Central memory CD8-positive, alpha-beta T cell (primary cell): ENCODE data around the gene TNFAIP8.

Experiments used
- ATAC-seq: fragments of 150-1000 bp; cut with Tn5 transposase; replicated peaks from 2 replicates; pipeline ENCODE4 v1.10.0; 2022; ENCODE audit warnings: mild to moderate bottlenecking, moderate FRiP score, moderate number of reproducible peaks; ENCODE audit not compliant: poor library complexity, severe bottlenecking; ENCODE audit errors: extremely low read depth
- DNase-seq, 2 donors: peaks; one replicate each; pipeline ENCODE4 v3.0.0; 2021; ENCODE audit warnings: low spot score in 2 of 2
- H3K27ac Mint-ChIP-seq: one replicate; pipeline ENCODE4 v1.8.0; 2022; ENCODE audit warnings: low read depth, mild to moderate bottlenecking, moderate library complexity, mixed read lengths
- H3K27me3 Mint-ChIP-seq: one replicate; pipeline ENCODE4 v1.8.0; 2022; ENCODE audit warnings: mixed read lengths
- H3K36me3 Mint-ChIP-seq: one replicate; pipeline ENCODE4 v1.8.0; 2022; ENCODE audit warnings: mild to moderate bottlenecking, moderate library complexity, mixed read lengths; ENCODE audit not compliant: insufficient read depth
- H3K4me1 Mint-ChIP-seq: one replicate; pipeline ENCODE4 v1.8.0; 2022; ENCODE audit warnings: mixed read lengths
- H3K4me3 Mint-ChIP-seq: one replicate; pipeline ENCODE4 v1.8.0; 2022; ENCODE audit warnings: mild to moderate bottlenecking, moderate library complexity, mixed read lengths
- H3K9me3 Mint-ChIP-seq: one replicate; pipeline ENCODE4 v1.8.0; 2022; ENCODE audit warnings: mixed read lengths

Gene TNFAIP8

DNA sequence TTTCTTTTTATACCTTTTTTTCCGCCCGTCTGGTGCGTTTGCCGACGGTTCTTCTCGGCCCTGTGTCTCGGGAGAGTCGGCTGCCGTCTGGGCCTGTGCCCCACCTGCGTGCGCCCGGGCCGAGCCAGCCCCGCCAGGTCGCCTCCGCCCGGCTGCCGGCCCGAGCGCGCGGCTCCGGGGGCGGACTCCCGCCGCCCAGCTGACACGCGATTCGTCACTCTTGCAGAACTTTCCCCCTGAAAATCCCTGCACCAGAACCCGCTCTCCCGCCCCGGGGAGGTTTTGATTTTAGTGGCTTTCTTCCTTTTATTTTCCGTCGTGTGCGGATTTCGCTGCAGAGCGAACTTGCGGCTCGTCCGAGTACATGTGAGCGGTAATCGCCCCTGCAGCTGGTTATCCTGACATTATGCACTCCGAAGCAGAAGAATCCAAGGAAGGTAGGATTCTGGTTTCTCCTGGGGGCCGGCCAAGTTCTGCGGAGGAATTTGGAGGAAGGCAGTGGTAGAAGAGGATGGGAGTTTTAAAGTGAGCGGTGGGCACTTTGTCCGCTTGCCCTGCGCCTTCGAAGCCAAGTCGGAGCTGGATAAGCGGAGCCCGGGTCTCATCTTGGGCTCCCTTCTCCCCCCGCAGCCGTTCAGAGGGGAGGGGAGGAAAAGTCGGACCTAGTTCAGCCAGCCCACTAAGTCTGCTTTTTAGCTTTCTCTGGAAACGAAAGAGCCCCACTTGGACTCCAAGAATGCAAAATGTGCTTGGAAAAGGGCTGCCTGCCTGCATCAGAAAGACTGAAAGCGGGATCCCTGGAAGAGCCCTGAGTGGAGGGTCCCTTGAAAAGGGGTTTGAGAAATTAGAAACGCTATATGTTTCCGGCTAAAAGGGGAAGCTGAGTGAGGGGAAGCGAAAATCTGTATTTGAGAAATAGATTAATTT is at the start of gene TNFAIP8:
Gene TNFAIP8, plus strand, starts transcription at position 335 of the 927 bp plus-strand sequence. Its CDS starts 72 bp downstream, at position 407.
- Mint-ChIP-seq H3K36me3 (peaks cover 9% of the 10 kb centered on the region), H3K9me3 (no peaks in the 10 kb centered on the region), H3K27ac (peak within 1 kb of the TSS; percentile 89), H3K4me3 (peak within 1 kb of the TSS; percentile 96), H3K4me1 (peaks cover 90% of the 10 kb centered on the region), H3K27me3 (no peaks in the 10 kb centered on the region)
- ATAC-seq, result peak; percentile 20
- DNase-seq, result no peak

DNA sequence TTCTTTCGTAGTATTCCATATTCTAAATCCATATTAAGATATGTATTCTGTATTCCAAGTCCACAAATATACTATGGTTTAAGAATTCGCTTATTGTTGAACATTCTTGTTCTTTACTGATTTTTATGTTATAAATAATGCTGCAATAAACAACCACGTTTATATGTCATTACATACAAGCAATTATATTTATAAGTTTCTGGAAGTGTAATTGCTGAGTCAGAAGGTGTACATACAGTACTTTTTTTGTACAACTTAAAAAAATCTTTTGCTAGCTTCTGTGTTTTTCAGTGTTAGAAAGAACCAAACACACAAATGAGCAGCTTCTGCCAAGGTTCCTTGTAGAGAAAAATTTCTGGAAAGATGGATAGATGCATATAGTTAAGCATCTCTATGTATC is 48.6 kb upstream of the TNFAIP8 start:
- H3K27ac Mint-ChIP-seq, result no peak overlapping the region
- no peak for ATAC-seq

DNA sequence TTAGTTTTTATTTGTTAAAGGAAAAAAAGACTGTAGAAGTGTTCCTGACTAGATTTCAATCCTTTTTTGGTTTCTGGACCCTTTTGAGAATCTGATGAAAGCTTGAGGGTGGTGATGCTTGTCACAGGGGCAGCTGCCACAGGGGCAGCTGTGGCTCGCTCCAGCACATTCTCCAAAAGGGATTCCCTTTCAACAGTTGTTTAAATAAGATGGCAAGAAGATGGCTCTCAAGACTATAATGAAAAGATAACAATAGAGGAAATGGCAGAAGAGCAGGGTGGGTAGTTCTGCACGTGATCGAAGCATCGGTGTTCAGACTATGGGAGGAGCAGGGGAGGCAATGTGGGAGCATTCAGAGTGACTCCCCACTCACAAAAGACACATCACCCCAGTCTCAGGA is 46.5 kb upstream of the TNFAIP8 start:
- H3K4me3 Mint-ChIP-seq, result peak overlapping the region; percentile 88
- peak overlapping the region; percentile 97 for H3K27ac Mint-ChIP-seq
- DNase-seq (no peak), ATAC-seq (peak; percentile 12)
- H3K4me1 Mint-ChIP-seq, result peaks cover 75% of the 10 kb centered on the region
- no peaks in the 10 kb centered on the region for H3K9me3 Mint-ChIP-seq
- no peaks in the 10 kb centered on the region for H3K27me3 Mint-ChIP-seq
- peaks cover 12% of the 10 kb centered on the region for H3K36me3 Mint-ChIP-seq

More for the DNA sequence above, 48.6 kb upstream of the TNFAIP8 start:
- Mint-ChIP-seq H3K36me3 (peaks cover 15% of the 10 kb centered on the region), H3K9me3 (no peaks in the 10 kb centered on the region), H3K4me1 (peaks cover 79% of the 10 kb centered on the region), H3K4me3 (no peak overlapping the region), H3K27me3 (no peaks in the 10 kb centered on the region)
- no peak for DNase-seq

DNA sequence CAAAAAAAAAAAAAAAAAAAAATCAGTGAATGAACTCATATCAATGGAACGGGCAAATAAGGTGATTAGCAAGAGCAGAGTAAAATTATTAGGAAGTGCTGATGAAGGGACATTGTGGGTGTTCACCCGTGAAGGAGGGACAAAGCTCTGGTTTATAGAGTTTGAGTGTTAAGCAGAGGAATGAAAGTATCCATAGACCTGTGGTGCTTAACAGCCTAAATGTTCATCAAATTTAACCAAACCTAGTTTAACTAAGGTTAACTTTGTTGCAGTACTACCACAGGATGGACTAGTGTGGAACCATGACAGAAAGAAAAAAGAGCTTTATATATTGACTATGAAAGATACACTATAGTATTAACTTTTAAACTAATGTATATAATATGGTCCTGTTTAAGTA is 44.1 kb upstream of the TNFAIP8 start:
- Mint-ChIP-seq H3K27me3 (no peaks in the 10 kb centered on the region), H3K9me3 (no peaks in the 10 kb centered on the region), H3K36me3 (peaks cover 13% of the 10 kb centered on the region), H3K27ac (peak overlapping the region; percentile 70), H3K4me1 (peaks cover 78% of the 10 kb centered on the region), H3K4me3 (peak overlapping the region; percentile 34)
- DNase-seq (no peak), ATAC-seq (no peak)

DNA sequence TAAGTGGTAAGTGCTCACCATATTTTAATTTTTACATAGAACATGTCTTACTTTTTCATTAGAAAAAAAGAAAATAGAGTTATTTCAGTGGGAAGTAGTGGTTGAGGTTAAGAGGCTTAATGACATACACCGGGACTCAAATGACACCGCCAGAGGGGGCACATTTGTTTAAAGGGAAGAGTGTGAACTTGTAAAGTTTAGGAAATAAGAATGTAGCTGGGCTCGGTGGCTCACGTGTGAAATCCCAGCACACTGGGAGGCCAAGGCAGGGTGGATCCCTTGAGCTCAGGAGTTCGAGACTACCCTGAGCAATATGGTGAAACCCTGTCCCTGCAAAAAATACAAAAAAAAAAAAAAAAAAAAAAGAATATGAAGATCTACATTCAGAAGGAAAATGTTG is 43.4 kb upstream of the TNFAIP8 start:
- DNase-seq (no peak), ATAC-seq (no peak)
- Mint-ChIP-seq H3K4me3 (peak overlapping the region; percentile 34), H3K27me3 (no peaks in the 10 kb centered on the region), H3K9me3 (no peaks in the 10 kb centered on the region), H3K36me3 (peaks cover 13% of the 10 kb centered on the region), H3K27ac (peak overlapping the region; percentile 70), H3K4me1 (peaks cover 78% of the 10 kb centered on the region)

DNA sequence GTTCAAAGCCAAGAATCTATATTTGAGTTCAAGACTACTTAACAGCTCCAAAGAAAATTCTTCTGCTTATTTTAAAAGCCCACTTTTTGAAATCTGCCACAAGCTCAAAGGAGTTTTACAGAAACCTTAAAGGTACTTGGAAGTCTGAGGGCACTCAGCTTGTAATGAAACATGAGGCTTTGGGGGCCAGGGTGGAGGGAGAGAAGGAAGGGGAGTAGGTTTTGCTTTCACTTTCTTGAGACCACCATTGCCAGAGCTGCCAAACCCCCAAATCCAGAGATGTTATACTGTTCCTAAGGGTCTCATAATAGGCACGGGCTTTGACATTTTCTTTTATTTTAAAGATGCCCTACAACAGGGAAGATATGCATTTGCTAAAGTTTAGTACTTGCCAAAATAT is 42.6 kb upstream of the TNFAIP8 start:
- Mint-ChIP-seq H3K27ac (peak overlapping the region; percentile 70), H3K36me3 (peaks cover 13% of the 10 kb centered on the region), H3K27me3 (no peaks in the 10 kb centered on the region), H3K4me3 (peak overlapping the region; percentile 6), H3K9me3 (no peaks in the 10 kb centered on the region), H3K4me1 (peaks cover 78% of the 10 kb centered on the region)
- ATAC-seq, result no peak
- no peak for DNase-seq

DNA sequence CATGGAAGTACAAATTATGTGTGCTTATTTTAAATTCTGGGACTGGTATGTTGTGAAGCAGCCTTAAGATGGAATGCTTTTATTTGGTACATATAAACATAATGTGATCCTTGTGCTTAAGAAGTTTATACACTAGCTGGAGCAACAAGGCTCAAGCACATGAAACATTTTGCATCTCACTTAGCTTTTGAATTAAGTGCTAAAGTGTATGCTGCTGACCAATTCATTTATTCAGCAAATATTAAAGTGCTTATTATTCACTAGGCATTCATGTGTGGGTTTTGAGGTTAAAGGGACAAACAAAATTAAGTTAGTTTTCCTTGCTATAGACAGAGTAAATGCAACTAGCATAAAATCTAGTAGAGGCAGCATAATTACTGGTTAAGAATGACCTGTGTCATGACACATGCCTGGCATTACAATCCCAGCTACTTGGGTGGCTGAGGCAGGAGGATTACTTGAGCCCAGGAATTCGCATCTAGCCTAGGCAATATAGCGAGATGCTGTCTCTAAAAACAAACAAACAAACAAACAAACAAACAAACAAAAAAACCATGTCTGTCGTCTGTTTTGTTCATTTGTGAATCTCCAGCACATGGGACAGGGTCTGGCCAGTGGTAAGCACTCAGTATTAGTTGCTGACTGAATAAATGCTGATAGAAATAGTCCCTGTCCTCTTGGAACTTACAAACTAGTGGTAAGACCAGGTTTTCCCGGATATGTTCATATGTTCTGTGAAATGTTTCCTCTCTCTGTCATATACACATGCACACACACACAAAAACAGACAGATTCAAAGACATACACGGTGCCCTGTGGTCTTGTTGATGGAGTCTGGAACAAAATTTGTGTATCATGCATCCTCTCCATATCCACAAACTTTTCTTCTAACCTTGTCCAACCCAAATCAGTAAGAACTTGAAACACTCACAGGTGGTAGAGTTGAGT is 41.9 kb upstream of the TNFAIP8 start:
- H3K27me3 Mint-ChIP-seq, result no peaks in the 10 kb centered on the region
- peaks cover 78% of the 10 kb centered on the region for H3K4me1 Mint-ChIP-seq
- H3K9me3 Mint-ChIP-seq, result no peaks in the 10 kb centered on the region
- peaks cover 12% of the 10 kb centered on the region for H3K36me3 Mint-ChIP-seq
- peak overlapping the region; percentile 30 for H3K27ac Mint-ChIP-seq
- H3K4me3 Mint-ChIP-seq, result no peak overlapping the region
- ATAC-seq (no peak), DNase-seq (no peak)

DNA sequence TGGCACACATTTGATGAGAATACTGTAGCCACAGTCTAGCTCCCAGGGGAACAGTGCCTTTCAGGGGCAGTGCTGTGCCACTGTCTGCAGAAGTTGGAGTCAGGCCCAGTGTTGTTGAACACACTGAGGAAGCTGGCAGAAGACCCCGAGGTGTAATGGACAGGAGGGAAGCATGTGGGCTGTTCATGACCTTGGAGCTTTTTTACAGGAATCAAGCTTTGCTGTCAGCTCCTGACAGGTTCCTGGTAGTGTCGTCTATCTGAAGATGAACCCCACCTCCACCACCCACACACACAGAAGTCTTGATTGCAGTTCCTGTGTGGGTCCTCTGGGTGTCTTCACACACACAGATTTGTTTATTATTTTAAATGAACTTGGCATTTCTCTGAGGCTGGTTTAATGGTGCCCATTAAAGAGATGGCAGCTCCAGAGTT is 40.3 kb upstream of the TNFAIP8 start:
- peak in 1 of 2 donors; percentile 43 for DNase-seq
- peak overlapping the region; percentile 30 for H3K27ac Mint-ChIP-seq

DNA sequence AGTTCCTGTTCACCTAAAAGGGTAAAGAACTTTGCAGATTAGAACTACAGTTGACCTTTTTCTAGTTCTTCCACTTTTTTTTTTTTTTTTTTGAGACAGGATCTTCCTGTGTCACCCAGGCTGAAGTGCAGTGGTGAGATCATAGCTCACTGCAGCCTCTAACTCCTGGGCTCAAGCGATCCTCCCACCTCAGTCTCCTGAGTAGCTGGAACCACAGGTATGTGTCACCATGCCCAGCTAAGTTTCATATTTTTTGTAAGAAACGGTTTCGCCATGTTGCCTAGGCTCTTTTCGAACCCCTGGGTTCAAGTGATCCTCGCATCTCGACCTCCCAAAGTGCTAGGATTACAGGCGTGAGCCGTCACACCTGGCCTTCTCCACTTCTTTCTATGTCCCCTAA is 39.7 kb upstream of the TNFAIP8 start:
- Mint-ChIP-seq H3K4me1 (peaks cover 79% of the 10 kb centered on the region), H3K9me3 (no peaks in the 10 kb centered on the region), H3K27me3 (no peaks in the 10 kb centered on the region)

More for the DNA sequence above, 40.3 kb upstream of the TNFAIP8 start:
- peak overlapping the region; percentile 53 for H3K4me3 Mint-ChIP-seq
- H3K36me3 Mint-ChIP-seq, result peaks cover 14% of the 10 kb centered on the region
- H3K9me3 Mint-ChIP-seq, result no peaks in the 10 kb centered on the region
- H3K4me1 Mint-ChIP-seq, result peaks cover 78% of the 10 kb centered on the region
- no peaks in the 10 kb centered on the region for H3K27me3 Mint-ChIP-seq
- ATAC-seq, result peak; percentile 86

DNA sequence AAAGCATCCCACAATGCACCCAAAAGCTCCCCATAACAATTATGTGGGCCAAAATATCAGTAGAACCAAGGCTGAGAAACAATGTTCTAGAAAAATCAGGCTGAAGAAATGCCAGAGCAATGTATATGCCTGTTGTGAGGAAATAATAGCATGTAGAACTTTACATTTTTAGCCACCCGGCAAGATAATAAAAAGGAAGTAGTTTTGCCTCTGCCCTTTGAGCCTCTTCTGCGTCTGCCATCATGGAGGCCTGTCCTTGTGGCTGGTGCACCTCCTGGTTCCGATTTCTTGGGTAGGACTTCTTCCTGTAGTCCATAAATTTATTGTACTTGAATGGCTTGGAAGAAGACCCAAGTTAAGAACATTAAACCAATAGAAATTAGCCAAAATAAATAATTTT is 38.9 kb upstream of the TNFAIP8 start:
- H3K4me1 Mint-ChIP-seq, result peaks cover 82% of the 10 kb centered on the region
- DNase-seq (no peak), ATAC-seq (no peak)
- no peaks in the 10 kb centered on the region for H3K9me3 Mint-ChIP-seq
- H3K27me3 Mint-ChIP-seq, result no peaks in the 10 kb centered on the region
- H3K36me3 Mint-ChIP-seq, result peaks cover 12% of the 10 kb centered on the region
- no peak overlapping the region for H3K4me3 Mint-ChIP-seq
- H3K27ac Mint-ChIP-seq, result no peak overlapping the region

More for the DNA sequence above, 39.7 kb upstream of the TNFAIP8 start:
- no peak overlapping the region for H3K4me3 Mint-ChIP-seq
- H3K36me3 Mint-ChIP-seq, result peaks cover 14% of the 10 kb centered on the region
- DNase-seq, result no peak
- ATAC-seq, result peak; percentile 4
- H3K27ac Mint-ChIP-seq, result peak overlapping the region; percentile 30

DNA sequence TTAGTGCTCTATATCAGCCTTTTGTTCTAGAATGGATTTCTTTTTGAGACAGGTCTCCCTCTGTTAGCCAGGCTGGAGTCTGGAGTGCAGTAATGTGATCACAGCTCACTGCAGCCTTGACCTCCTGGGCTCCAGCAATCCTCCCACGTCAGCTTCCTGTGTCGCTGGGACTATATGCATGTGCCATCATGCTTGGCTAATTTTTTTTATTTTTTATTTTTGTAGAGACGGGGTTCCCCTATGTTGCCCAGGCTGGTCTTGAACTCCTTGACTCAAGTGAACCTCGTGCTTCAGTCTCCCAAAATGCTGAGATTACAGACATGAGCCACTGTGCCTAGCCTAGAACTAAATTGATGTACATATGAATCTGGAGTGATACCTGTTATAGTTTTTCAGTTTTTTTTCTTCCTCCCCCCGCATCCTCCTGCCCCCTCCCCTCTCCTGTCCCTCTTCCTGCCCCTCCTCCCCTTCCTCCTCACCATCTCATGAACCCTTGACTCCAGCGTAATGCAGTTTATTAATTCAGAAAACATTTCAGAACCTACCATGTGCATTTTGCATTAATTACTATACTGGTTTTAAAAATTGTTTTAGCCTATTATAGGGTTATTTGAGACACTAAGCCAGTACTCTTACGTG is 37.4 kb upstream of the TNFAIP8 start:
- Mint-ChIP-seq H3K27ac (peak overlapping the region; percentile 92), H3K36me3 (peaks cover 14% of the 10 kb centered on the region), H3K9me3 (no peaks in the 10 kb centered on the region), H3K27me3 (no peaks in the 10 kb centered on the region), H3K4me1 (peaks cover 82% of the 10 kb centered on the region), H3K4me3 (peak overlapping the region; percentile 47)
- DNase-seq (no peak), ATAC-seq (peak; percentile 41)

DNA sequence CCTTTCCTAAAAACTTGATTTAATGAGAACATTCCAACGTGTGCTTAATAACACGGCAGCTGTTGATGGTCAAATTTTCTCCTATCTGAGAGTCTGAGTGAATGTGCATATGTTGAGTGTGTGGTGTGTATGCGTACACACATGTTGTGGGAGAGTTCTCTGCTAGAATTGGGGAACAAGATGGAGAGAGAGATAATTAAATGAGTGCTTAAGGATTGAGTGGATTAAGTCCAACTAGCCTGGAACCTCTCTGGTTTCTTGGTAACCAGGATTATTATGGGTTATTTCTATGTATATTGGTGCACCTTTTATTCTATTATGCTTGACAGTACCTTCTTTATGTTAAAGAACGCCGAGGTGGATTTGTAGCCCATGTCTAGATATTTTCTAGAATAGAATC is 36.4 kb upstream of the TNFAIP8 start:
- no peak for ATAC-seq
- Mint-ChIP-seq H3K27me3 (no peaks in the 10 kb centered on the region), H3K4me3 (no peak overlapping the region), H3K36me3 (peaks cover 14% of the 10 kb centered on the region), H3K27ac (no peak overlapping the region), H3K9me3 (no peaks in the 10 kb centered on the region), H3K4me1 (peaks cover 78% of the 10 kb centered on the region)
- DNase-seq, result no peak
